CD4-positive, alpha-beta T cell treated with Interleukin-2 at 100 ng/mL for 4 hours (primary cell): ENCODE results near the gene ANXA5.
"Not testable (repeated sequence)": the region's sequence is repeated elsewhere in the genome, so short reads cannot be mapped to it uniquely, and the experiment has no call there.

Experiments
- DNase-seq: peaks from one replicate; pipeline ENCODE4 v3.0.0-alpha.2; 2020; ENCODE audit warnings: low spot score

ANXA5 gene

DNA sequence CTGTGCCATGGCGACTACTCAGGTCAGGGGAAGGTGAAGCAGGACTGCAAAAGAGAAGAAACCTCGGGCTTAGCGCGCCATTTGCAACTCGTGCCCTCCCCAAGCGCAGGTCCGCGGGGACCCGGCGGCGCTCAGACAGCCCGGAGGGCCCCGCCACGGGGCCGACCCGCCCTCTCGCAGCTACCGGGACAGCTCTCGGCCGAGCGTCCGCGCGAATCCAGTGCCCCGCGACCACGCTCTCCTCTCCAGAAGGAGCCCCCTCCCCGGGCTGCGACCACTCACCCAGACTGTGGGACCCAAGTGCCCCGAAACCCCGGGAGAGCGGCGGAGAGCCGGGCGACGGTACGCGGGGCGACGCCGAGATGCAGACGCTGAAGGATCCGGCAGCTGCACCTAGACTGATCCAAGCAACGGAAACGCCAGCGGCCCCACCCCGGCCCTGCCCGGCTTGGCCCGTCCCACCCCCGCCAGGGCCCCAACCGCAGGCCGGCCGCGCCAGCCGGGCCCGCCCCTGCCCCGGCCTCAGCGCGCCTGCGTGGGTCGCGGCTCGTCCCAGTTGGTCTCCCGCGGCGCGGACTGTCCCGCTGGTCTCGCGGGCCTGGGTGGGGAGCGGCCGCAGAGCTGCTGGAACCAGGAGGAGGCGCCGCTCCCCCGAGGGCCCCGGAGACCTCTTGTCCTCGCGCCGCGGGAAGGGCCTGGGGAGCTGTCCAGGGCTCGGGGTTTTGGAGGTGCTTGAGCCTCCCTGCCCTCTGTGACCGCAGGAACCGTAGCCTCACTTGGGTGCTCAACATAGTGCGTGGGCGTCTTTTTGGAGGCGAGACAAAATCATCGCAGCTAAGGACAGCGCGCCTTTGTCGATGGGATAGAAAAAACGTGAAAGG, at the start of gene ANXA5:
Gene ANXA5, minus strand, starts transcription at position 400 of the 881 bp plus-strand sequence. Its CDS starts 391 bp downstream, at position 9.
- DNase-seq, result peak; percentile 76

DNA sequence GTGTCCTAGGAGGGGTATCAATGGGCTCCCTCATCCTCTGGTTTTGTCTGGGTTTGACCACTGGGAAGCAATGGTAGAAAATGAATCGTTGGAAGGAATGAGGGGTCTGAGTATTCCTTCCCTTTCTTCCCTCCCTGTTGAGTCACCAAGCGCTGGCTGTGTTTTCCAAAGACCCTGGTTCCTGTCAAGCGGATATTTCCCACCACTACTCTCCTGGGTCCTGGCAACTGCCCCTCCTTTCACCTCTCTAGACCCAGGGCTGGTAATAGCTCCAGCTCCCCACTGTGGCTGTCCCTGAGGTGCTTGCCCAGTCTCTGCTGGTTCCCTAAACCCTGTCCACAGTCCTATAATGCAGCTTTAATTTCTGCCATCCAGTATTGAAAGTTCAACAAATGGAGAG, 46.0 kb upstream of the ANXA5 start:
- DNase-seq, result no peak

DNA sequence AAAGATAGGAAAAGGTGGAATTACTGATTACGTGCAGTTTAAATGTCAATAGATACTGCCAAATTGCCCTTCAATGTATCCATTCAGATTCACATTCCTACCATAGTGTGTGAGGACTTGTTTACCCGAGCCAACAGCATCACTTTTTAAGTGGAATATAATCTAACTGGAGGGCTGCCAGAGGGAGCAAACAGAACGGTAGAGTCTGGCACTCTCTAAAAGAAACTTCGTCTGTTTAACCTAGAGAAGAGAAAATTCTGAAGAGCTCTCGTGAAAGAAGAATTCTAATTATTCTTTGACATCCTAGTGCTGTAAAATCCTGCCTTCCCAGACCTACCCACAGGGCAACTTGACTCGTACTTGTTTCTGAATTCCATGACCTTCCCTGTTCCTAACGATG, 45.0 kb upstream of the ANXA5 start:
- no peak for DNase-seq

DNA sequence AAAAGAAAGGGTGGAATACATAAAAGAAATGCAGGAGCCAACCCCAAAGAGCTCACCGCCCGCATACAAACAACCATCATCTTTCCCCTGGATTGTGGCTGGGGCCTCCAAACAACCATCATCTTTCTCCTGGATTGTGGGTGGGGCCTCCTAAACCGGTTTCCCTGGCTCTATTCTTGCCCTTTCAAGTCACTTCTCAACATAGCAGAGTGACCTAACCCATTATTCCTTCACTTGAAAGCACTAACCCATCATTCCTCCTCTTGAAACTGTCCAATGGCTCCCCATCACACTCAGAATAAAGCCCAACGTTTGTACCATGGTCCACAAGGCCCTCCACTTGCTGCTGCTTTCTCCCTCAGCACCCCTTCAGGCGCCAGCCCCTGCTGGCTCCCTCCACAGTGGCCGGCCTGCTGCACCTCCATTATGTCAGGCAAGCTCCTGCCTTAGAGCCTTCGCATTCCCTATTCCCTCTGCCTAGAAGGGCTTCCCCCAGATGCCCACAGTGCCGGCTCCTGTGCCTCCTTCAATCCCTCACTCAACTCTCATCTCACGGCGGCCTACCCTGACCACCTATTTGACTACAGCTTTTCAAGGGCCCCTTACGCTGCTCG, 44.1 kb upstream of the ANXA5 start:
- no peak for DNase-seq

DNA sequence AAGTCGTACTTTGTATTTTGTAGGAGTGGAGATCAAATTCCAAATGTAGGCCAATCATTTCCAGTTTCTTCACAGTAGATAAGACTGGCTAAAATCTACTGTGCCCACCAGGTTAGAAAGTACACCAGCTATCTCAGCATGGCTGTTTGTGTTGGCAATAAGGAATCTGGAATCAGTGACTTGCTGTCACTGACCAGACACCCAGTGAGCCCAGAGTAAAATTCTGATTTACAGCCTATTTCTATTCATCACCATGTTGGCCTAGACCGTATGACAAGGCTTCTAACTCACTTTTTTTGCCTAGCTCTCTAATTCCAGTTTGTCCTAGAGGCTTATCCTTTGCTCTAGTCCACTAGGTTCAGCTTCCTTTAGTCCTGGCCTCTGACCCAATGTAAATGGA, 42.8 kb upstream of the ANXA5 start:
- no peak for DNase-seq

DNA sequence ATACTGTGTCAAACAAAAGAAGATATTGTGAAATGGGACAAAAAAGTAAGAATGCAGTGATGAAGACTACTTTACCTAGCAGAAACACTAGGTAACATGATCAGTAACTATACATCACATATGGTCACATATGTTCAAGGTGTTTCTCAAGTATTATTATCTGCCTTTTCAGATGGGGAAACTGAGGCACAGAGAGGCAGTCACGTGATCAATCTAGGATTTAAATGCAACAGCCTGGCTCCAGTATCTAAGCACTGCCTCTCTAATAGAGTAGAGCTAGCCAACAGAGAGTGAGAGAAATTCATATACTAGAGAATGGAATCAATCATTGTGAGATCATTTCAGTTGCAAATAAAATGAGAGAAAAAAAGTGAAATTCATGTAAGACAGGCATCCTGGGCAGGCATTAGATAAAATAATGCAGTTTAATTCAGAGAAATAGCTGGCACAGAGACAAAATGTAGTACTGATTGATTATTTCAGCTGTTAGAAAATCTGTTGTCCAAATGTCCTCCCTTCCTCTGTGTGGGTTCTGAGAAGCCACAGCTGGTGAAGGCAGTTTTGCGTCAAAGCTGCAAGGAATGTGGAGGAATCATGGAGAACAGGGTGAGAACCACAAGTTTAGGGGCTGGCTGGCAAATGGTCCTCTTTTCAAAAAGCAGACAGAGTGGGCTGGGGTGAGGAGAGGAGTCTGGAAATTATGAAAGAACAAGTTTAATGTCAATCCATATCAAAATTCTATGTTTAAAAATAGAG, 42.2 kb upstream of the ANXA5 start:
- DNase-seq, result no peak

DNA sequence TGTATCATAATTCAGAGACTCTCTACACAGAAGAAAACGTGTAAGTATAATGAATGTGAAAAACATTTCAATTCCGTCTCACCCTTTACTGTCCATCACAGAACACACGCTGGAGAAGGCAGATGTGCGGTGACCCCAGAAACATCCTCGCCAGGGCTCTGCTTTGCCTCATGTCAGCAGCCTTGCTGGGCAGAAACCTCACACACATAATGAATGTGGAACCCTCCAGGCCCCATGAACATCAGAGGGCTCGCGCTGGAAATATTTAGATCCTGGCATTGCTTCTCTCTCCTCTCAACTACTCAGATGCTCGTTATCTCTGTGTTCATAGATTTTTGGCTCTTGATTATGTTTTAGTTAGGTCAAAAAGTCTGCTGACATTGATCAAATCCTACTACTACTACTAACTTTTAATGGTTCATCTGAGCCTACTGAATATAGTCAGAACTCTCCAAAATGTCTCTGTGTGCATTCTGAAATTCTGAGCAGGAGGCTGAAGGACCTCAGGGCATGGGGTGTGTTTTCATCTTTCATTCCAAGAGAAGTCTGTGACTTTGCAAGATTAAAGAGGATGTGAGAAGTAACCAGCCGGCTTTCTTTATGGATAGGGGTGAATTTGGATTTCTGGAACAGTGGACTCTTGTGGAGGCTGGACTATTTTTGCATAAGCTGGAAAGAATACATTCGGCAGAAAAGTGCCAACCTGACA, 41.2 kb upstream of the ANXA5 start:
- DNase-seq, result no peak

DNA sequence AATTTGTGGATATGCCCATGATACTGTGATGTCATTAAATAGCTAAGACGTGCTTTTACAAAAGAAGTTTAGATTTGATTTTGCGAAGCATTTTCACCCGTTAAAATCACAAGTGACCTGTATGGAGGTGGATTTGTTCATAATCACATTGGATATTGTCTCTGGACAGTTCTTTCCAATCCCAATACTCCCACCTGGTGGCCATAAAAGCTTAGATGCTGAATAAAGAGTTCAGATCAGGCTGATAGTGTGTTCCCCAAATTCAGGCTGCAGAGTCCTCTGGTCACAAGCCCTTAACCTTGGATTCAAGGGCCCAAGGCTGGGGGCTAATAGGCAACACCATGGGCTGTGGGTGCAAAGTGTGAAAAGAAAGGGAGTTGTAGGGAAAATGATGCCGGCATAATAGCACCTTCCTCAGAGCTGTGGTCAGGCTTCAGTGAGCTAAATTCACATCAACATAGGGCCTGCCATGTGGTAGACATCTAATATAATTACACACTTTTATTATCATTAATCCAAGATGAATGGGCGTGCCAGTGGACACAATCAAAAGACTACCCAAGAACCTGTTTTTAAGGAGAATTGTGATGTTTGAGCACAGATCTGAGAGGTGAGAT, 40.1 kb upstream of the ANXA5 start:
- peak; percentile 41 for DNase-seq

DNA sequence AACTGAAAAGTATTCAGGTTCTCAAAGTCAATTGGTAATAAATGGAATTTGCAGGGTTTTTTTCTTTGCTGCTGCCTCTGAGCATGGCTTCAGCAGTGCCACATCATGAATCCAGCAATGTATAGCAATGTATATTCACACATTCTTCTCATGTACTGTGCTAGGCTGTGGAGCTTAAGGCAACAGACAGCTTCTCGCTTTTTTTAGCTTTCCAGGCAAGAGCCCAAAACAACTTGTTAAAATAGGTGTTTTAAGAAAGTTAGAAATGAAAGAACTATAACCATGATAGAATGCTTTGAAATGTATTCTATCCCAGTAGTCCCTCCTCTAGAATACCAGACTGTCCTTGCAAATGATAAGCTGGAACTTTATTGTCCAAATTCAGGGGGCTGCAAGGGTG, 37.8 kb upstream of the ANXA5 start:
- no peak for DNase-seq

DNA sequence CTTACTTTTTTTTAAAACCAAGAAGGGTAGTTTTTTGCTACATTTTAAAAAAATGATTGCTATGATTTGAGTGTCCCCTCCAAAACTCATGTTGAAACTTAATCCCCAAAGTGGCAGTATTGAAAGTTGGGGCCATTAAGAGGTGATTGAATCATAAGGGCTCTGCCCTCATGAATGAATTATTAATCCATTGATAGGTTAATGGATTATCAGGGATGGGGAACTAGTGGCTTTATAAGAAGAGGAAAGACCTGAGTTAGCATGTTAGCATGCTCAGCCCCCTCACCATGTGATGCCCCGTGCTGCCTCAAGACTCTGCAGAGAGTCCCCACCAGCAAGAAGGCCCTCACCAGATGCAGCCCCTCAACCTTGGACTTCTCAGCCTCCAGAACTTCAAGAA, 37.2 kb upstream of the ANXA5 start:
- DNase-seq, result no peak

DNA sequence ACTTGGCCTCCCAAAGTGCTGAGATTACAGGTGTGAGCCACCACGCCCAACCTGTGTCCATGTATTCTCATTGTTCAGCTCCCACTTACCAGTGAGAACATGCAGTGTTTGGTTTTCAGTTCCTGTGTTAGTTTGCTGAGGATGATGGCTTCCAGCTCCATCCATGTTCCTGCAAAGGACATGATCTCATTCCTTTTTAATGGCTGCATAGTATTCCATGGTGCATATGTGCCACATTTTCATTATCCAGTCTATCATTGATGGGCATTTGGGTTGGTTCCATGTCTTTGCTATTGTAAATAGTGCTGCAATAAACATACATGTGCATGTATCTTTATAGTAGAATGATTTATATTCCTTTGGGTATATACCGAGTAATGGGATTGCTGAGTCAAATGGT, 33.0 kb upstream of the ANXA5 start:
- not testable (repeated sequence) for DNase-seq

DNA sequence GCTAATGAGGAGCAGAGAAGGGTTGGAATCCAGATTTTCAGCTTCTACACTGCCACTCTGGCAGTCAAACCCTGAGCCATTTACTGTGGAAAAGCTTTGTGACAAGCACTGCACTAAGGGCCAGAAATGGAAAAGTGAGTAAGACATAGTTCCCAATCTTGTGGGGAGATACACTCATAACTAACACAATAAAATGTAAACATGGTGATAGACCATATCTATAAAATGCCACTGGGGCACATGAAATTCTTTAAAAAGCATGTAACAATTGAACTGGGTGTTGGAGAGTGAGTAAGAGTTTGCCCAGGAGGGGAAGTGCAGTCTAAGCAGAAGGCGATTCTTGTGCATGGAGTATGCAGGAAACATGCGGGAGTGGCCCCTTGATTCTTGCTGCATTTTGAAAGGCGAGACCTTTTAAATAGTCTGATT, 32.0 kb upstream of the ANXA5 start:
- DNase-seq, result no peak

DNA sequence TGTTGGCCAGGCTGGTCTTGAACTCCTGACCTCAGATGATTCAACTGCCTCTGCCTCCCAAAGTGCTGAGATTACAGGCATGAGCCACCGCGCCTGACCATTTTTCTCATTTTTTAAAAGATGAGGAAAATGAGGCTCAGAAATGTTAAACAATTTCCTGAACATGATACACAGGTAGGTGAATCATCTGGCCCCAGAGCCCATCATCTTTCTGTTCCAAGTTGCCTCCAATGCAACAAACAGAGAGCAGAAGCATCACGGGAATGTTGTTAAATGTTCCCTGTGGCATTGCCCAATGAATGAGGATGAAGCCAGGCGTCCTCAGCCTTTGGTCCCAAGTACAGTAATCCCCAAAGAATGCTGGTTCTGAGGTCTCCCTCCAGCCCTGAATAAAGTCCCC, 31.3 kb upstream of the ANXA5 start:
- DNase-seq, result no peak

DNA sequence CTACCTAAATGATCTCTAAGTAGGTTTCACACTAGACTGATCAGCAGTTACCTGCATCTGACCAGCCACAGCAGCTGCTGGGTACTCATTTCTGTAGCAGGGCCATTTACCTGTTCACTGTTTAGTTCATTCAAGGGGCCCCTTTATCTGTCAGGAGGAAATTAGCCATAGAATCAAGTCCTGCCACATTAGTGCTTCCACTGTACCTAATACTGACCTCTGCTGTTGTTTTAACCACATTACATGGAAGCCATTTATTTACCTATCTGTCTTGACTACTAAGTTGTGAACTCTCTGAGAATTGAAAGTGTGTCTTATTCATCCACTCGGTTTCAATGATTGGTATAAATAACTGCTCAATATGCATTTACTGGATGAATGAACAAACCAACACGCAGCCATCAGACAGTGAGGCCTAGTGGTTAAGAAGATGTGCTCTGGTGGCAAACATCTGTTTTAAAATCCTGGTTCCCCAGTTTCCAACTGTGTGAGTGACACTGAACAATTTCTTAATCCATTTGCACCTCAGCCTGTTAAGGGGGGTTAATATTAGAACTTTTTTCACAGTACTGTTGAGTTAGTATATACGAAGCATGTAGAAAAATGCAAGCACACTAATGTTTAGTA, 30.0 kb upstream of the ANXA5 start:
- peak; percentile 70 for DNase-seq

DNA sequence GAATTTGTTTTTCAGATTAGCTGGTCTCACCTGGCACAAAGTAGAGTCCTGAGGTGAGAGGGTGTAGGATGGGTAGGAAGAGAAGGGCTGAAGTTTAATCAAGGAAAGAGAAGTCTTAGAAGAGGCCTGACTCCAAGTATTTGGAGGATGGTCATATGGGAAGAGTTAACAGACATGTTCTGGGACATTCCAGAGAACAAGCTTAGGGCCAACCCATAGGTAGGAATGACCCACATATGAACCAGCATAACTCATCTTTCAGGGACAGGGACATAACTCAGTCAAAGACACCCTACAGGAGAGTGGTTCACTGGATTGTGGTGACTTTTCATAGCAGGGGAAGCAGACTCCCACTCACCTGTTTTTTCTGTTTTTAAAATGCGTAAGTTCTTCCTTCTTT, 27.9 kb upstream of the ANXA5 start:
- DNase-seq, result no peak

DNA sequence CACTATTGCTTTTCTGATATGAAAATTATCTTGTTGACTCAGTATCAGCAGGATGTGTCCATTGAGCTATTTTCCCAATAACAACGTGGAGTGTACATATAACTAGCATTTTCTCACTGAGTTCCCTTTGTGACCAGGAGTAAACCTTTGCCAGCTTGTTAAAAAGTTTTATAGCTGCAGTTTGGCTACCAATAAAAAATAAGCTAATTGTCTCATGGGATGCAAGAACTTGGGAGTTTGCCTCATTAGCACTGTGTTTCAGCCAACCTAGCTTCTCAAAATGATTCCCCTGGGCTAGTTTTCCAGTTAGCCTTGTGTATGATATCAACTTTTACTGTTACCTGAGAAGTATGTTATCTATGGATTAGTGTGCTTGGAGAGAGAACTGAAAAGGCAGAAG, 24.9 kb upstream of the ANXA5 start:
- no peak for DNase-seq

DNA sequence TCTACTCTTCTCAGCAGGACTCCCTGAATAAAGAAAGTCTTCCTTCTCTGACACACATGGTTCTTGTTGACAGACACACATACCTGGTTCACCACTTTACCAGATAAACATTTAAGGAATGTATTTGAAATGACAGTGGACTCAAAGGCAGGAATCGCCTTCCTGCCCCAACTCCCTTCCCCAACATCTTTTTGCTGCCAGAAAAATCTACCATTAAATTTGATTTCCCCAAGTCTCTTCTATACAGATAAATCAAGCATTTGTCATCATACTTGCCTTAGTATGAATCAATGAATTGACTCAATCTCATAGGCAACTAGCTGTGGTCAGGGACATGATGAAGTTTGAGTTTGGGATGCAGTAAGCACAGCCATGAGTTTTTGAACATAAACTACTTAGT, 23.3 kb upstream of the ANXA5 start:
- DNase-seq, result no peak

DNA sequence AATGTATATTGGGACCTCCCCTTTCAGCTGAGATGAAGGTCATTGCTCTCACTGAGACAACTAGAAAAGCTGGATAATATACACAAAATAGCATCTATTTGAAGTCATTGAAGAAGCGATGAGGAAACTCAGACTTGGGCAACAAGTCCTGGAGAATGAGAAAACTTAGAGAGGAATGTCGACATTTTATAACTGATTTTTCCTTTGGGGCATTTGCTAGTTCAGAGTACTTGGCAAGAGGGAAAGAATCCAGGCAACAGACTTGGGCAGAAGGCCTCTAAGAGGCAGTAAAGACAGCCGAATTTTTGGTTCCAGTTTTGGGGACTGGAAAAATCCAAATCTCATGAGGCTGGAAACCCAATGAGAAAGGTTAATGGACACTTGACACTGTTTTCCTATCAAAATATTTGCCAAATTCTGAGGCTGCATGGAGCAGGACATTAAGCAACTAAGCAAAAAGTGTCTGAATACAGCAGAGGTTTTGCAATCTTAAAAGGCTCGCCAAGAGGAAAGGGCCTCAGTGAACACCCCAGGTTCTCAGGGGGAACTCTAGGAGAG, 21.0 kb upstream of the ANXA5 start:
- DNase-seq, result no peak

DNA sequence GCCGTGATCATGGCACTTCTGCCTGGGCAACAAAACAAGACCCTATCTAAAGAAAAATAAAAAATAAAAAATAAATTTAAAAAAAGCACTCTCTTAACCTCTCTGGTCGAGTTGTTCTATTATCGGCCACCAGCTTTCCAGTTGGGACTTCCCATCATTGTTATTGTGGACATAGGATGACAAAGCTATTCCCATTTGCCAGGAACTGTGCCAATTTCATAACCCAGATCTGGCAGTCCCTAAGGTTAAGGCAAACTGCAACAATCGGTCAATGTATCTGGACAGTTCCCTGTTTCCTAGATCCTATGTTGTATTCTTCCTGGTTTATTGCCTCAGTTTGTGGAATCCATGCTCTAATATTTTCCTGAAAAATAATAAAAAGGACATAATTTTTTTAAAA, 17.8 kb upstream of the ANXA5 start:
- no peak for DNase-seq

DNA sequence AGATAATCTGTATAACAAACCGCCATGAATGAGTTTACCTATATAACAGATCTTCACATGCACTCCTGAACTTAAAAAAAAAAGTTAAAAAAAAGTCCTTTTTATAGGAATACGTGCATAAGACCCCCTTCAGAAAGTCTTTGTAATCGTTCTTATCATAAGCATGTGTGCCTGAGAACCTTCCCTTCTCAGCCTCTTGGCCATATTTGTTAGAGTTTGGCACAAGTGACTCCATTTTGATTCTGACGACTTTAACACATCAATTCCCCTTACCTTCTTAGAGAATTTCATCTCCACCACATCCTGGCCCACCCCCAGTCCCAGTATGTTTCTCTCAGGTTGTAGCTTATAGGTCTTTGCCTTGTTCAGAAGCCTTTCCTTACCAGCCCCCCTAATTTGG, 16.0 kb upstream of the ANXA5 start:
- no peak for DNase-seq

DNA sequence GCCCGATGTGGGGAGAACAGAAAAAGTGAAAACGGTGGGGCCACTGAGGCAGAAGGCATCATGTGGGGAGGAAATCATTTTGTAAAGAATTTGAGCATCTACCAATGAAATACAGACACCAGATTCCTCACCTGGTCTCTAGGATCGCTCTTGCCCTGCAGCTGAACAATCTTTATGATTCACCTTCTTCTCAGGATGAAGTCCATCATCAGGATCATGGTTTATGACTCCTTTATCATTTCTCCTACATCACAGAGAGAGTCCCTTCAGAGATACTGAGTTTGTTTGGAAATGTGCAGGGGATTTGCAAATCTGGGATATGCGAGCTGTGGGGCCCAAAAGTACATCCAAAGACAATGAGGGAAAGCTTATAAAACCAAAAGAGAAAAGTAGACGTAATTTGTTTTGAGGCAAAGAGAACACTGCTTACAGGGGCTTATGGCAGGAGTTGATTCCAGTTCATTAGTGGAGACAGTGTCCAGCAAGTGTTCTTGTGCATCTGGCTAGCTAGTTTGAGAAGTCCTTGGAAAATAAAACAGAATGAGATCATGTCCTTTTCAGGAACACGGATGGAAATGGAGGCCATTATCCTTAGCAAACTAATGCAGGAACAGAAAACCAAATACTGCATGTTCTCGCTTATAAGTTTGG, 15.3 kb upstream of the ANXA5 start:
- no peak for DNase-seq
